Kasumi-1 (cell line): ENCODE data around the gene COX7A2L.
"Not testable (repeated sequence)": the region's sequence is repeated elsewhere in the genome, so short reads cannot be mapped to it uniquely, and the experiment has no call there.

Experiments used
- DNase-seq, 2 experiments: peaks; one replicate each; lab custom pipeline; 2025; lab: John Stamatoyannopoulos, UW

The COX7A2L gene

GRCh38 chr2:42367835-42368234 is 6.8 kb upstream of the COX7A2L start:
- no peak for DNase-seq

DNA sequence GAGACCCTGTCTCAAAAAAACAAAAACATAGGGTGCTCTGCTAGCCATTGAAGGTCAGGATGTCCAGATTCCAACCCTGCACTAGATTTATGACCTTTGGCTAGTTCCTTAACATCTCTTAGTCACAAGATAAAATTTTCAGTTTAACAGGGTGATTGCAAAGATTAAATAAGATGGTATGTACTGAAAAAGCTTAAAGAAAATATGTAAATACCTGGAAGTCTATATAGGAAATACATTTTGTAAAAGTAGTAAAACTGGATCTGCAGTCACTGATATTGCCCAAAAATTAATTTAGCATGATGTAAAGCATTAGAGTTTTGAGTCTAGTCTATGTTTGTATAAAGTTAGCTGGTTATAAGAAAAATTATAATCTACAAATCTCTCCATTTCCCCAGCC is 5.4 kb upstream of the COX7A2L start:
- no peak for DNase-seq

DNA sequence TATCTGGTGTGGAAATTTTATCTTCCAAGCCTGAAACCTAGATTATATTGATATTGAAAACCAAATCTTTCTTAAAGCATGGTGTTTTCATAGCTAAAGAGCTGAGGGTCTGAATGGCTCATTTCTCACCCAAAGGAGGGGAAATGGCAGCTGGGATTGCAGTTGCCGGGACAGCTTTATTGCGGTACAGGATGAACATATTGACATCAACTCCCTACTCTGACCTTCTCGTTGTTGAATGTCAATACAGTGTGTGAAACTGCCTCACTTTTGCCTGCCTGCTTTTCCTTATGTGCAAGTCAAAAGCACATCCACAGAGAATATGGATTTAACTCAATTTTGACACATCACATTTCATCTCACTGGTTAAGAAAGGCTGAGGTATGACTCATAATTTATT is 3.6 kb upstream of the COX7A2L start:
- no peak for DNase-seq

DNA sequence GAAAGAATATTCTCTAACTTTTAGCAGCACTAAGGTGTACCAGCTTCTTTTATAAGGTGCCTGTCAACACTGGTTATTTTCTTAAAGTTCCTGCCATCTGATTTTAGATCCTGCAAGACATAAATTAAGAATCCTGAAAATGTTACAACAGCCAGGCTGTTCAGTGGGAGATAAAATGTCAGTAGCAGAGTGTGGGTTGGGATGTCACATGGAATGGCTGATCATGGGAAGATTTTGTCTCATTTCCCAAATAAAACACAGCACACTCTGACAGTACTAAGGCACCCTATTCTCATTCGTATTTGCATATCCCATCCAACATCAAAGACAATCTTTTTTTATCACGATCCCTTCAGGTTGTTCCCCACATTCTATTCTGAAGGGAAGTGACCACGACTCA is 2.4 kb upstream of the COX7A2L start:
- DNase-seq = no peak

DNA sequence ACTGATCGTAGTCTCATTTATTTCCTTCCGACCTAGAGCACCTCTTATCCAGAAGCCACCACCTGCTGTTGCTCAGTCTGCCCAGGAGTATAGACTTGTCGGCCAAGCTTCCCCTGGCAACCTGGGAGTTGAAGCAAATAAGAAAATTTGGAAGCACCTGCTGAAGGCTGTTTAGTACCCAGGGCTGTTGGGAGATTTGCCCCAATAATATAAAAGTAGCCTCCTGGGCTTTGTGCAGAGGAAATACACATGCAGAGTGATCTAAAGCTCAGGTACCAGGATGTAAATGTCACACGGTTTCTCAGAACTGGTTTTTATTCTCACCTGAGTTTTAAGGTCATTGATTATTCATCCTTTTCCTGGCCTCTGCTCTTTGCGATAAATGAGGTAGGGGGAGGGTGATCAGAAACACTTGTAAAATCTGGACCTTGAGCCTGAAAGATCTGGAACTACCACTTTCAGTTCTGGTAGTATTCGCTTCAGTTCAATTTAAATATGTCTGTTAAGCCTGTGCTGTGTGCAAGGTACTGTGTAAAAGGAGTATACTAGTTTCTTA is 789 bp upstream of the COX7A2L start:
- DNase-seq = no peak

DNA sequence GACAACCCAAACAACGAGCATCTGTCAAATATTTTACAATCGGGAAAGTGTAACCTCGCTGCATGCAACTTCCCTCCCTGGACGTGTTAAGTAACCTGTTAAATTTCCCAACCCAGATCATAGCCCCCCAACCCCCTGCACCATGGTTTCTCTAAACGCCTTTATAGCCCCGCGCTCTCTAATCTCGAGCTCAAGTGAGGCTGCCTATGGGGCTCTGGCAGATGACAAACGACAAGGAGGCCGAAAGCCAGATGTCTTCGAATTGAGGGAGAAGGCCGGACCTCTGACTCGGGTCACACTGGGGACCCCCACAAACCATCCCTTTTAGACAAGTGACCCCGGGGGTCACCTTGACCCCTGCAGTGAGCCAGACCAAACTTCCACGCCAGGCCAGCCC is 526 bp downstream of the COX7A2L start:
- no peak for DNase-seq

- DNase-seq = peak; percentile 46 to 53
These were observed 993 bp downstream of the COX7A2L start for GRCh38 chr2:42359965-42360483.

GRCh38 chr2:42359304-42359964 is 1.6 kb downstream of the COX7A2L start:
- peak in 1 of 2 experiments; percentile 10 for DNase-seq

DNA sequence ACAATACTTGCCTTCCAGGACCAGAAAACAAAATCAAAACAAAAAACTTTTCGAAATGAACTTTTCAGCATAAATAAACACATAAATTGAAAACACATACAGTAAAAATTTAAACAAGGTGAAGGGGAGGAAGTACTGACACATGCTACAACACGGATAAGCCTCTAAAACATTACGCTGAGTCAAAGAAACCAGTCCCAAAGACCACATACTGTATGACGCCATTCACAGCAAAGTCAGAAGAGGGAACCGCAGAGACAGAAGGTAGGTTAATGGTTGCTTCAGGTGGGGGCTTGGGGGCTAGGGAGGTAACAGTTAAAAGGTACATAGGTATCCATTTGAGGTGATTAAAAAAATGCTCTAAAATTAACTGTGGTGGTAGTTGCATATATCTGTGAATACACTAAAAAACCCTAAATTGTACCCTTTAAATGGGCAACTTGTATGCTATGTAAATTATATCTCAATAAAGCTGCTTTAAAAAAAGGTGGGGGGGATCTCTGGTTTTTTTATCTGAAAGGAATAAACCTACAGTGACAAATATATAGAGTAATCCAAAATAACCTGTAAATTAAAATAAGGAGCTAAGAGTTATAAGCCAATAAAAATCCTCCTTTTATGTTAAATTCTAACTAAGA is 7.1 kb downstream of the COX7A2L start:
- DNase-seq = no peak

- no peak for DNase-seq
These were observed 9.2 kb downstream of the COX7A2L start for GRCh38 chr2:42351864-42352263.

DNA sequence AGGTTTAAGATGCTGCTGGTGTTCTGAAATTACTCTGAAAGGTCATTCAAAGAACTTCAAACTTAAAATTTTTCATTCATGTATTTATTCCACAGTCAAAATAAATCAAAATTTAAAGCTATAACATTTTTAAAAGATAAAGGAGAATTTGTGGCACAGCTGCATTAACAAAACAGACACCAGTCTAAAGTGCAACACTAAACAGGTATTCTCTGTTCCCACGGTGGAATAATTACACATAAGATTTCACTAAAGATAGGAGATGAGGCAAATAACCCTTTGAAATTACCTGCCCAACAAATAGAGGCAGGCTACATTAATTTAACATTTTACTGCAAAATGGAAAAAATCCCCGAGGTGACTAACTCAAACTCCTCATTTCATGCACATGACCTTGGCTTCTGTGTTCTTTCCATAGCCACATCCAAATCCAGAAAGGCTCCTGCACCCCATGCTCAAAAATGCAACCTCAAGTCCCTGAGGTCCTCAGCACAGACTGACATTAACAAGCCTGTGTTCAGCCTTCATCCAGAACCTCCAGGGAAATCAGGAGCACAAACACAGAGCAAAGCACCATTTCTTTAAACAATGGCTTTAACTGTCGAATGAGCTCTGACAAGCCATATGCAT is 10.5 kb downstream of the COX7A2L start:
- no peak for DNase-seq

- DNase-seq = no peak
These were observed 12.8 kb downstream of the COX7A2L start for GRCh38 chr2:42348113-42348805.

GRCh38 chr2:42347518-42347917 is 13.5 kb downstream of the COX7A2L start:
- DNase-seq = not testable (repeated sequence)

- DNase-seq = not testable (repeated sequence)
These were observed 14.2 kb downstream of the COX7A2L start for GRCh38 chr2:42346856-42347255.

DNA sequence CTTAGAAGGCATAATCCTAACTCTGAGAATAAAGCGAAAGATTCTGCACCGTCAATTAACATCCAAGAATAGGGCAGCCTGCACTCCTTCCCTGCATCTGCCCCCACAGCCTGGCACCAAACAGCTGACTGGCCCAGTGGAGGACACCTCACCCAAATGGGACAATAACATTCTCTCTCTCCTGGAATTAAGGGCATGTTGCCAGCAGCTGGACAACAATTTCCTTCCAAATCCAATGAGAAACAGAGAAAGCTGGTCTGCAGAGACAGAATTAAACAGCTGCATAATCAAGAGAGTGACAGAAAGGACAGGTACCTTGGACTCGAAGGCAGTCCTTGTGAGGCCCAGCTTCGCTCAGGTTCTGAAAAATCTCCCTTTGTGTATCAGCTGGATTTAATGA is 15.0 kb downstream of the COX7A2L start:
- DNase-seq = no peak

DNA sequence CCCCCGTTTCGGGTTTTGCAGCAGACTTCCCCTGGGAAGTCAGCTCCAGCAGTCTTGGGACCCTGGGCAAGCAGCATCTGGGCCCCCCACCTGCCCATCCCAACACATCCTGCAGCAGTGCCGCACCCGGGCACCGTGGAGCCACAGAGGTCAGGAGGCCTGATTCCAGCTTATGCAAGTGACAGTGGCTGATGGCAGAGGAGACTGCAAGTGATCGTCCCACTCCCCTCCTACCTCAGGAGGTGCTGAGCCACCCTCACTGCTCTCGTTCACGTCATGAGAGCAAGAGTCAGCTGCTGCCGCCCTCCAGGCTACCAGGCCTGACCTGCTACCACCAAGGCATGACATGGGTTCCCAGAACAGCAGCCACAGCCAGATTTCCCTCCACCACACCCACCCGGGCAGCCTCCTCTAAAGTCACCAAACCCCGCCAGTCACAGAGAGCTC is 18.2 kb downstream of the COX7A2L start:
- no peak for DNase-seq

DNA sequence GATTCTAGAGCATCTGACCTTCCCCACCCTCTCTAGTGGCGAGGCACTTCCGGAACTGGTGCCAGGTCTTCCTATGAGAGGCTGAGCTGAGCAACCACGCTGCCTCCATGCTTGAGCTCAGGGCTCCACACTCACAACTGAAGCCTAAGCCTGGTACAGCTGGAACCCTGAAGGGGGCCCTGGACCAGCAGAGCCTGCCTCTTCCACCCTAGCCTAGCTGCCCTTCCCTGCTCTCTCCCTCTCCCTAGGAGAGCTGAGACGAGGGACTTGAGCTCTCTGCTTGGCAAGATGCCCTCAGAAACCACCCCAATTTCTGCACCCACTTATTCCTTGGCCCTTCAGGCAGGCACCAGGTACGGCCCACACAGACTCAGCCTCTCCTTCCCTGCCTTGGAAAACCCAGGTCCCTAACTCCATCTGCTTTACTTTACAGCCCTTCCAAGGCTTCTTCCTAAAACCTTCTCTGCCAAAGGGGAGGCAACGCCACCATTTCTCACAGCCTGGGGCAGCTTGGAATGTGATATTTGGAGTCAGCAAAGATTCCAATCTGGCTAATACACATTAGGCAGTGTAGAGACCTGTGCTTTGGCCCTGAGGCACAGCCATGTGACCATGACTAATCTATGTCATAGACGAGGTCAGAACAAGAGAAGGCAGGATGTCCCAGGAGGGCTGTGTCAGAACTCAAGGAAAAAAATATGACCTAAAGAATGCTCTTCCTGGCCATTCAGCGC is 18.8 kb downstream of the COX7A2L start:
- DNase-seq = no peak

- no peak for DNase-seq
These were observed 19.9 kb downstream of the COX7A2L start for GRCh38 chr2:42340938-42341636.

GRCh38 chr2:42340045-42340937 is 20.7 kb downstream of the COX7A2L start:
- DNase-seq = no peak
